HCT116 (cell line): Measurements from ENCODE around the gene YWHAB. TPM values are rescaled to one million over a fixed set of nuclear protein-coding genes. Genes with fewer than 3 reads are reported as not detected.

Source experiments
- ATAC-seq: fragments of 200-7000 bp; cut with Tn5 transposase; 2 replicates; pipeline ENCODE4 v1.9.1; 2020; ENCODE audit warnings: mild to moderate bottlenecking, moderate library complexity
- BruUV-seq: library from RNA; stranded (reverse); fragments of 400-500 nt; replicated peaks from 2 replicates; lab custom pipeline; 2021; lab: Mats Ljungman, UMichigan
- CTCF ChIA-PET: fragments of 300-600 bp; sonication (Branson Sonifier 250); formaldehyde crosslinking; loops from one replicate; lab custom pipeline; 2021; ENCODE audit warnings: antibody characterized with exemption; lab: Charles Lee
- POLR2A ChIA-PET: fragments of 300-600, 350-600 bp; sonication (Branson Sonifier 250); formaldehyde crosslinking; loops from one replicate; lab custom pipeline; 2021; ENCODE audit warnings: antibody characterized with exemption; lab: Charles Lee
- RAD21 ChIA-PET, 2 experiments: fragments of 300-600 bp; sonication (Branson Sonifier 250); formaldehyde crosslinking; loops; one replicate each; lab custom pipeline; 2023; ENCODE audit warnings: low total read pairs in 2 of 2; ENCODE audit not compliant: uncharacterized antibody in 2 of 2, unreplicated experiment in 2 of 2, low non-redundant PET in 1 of 2; lab: Charles Lee
- DNase-seq: peaks from one replicate; pipeline ENCODE4 v3.0.0-alpha.2; 2010; ENCODE audit warnings: low read depth, low spot score
- H2AFZ ChIP-seq: fragments of 200-600 bp; shearing (Covaris generic), sonication (generic); 2 replicates; pipeline ENCODE4 v1.6.1; 2017; ENCODE audit warnings: low read depth, mixed run types, mixed read lengths, antibody characterized with exemption, low read length; ENCODE audit not compliant: poor library complexity, severe bottlenecking
- H3K27ac ChIP-seq: 2 replicates; pipeline ENCODE4 v1.5.1; 2012; ENCODE audit warnings: low read depth, low read length
- H3K27me3 ChIP-seq: fragments of 200-600 bp; sonication (generic); 2 replicates; pipeline ENCODE4 v1.6.1; 2016; ENCODE audit warnings: mixed run types, low read length, mixed read lengths; ENCODE audit not compliant: insufficient read depth
- H3K36me3 ChIP-seq, 2 experiments: fragments of 200-500 bp in 1 of 2; fragments of 200-600 bp in 1 of 2; sonication (Bioruptor generic) in 1 of 2; sonication (generic) in 1 of 2; 2 replicates each; pipeline versions ENCODE4 v1.5.1 to v1.6.1; 2014 to 2016; ENCODE audit warnings: low read length in 2 of 2, inconsistent platforms in 1 of 2, mixed read lengths in 1 of 2, mixed run types in 1 of 2; ENCODE audit not compliant: insufficient read depth in 2 of 2, control insufficient read depth in 1 of 2
- H3K4me1 ChIP-seq, 2 experiments: fragments of 200-600 bp in 1 of 2; sonication (generic) in 1 of 2; 2 replicates each; pipeline versions ENCODE4 v1.5.1 to v1.6.1; 2012 to 2017; ENCODE audit warnings: low read length in 2 of 2, inconsistent platforms in 1 of 2, mild to moderate bottlenecking in 1 of 2, mixed read lengths in 1 of 2, mixed run types in 1 of 2, moderate library complexity in 1 of 2; ENCODE audit not compliant: insufficient read depth in 2 of 2, control insufficient read depth in 1 of 2
- H3K4me2 ChIP-seq: fragments of 200-600 bp; sonication (generic); 2 replicates; pipeline ENCODE4 v1.6.1; 2017; ENCODE audit warnings: mixed run types, low read length, mixed read lengths
- H3K4me3 ChIP-seq, 2 experiments: fragments of 200-600 bp in 1 of 2; sonication (generic) in 1 of 2; replicated peaks in 1 of 2; 2 replicates each; pipeline ENCODE4 v1.5.1; 2011 to 2016; ENCODE audit warnings: low read length in 2 of 2, control low read depth in 1 of 2, low read depth in 1 of 2, mild to moderate bottlenecking in 1 of 2, mixed read lengths in 1 of 2, mixed run types in 1 of 2
- H3K79me2 ChIP-seq: fragments of 200-600 bp; sonication (generic); 2 replicates; pipeline ENCODE4 v1.6.1; 2017; ENCODE audit warnings: mild to moderate bottlenecking, mixed run types, low read length, moderate library complexity, mixed read lengths; ENCODE audit not compliant: insufficient read depth
- H3K9ac ChIP-seq: fragments of 200-600 bp; sonication (generic); 2 replicates; pipeline ENCODE4 v1.6.1; 2016; ENCODE audit warnings: low read length, mixed read lengths
- H3K9me2 ChIP-seq: fragments of 200-600 bp; sonication (generic), shearing (Covaris generic); 2 replicates; pipeline ENCODE4 v1.6.1; 2017; ENCODE audit warnings: mixed run types, mild to moderate bottlenecking, moderate library complexity; ENCODE audit not compliant: insufficient read depth
- H3K9me3 ChIP-seq, 2 experiments: fragments of 200-500 bp in 1 of 2; fragments of 200-600 bp in 1 of 2; sonication (Bioruptor generic) in 1 of 2; sonication (generic) in 1 of 2; 2 replicates each; pipeline ENCODE4 v1.6.1; 2014 to 2017; ENCODE audit warnings: low read length in 2 of 2, mixed read lengths in 2 of 2, inconsistent platforms in 1 of 2, low read depth in 1 of 2, mild to moderate bottlenecking in 1 of 2, mixed run types in 1 of 2, moderate library complexity in 1 of 2; ENCODE audit not compliant: control insufficient read depth in 1 of 2, insufficient read depth in 1 of 2
- H4K20me1 ChIP-seq: fragments of 200-600 bp; sonication (generic), shearing (Covaris generic); 2 replicates; pipeline ENCODE4 v1.6.1; 2017; ENCODE audit warnings: mixed run types, mild to moderate bottlenecking, moderate library complexity; ENCODE audit not compliant: insufficient read depth
- CBX3 ChIP-seq: IDR thresholded peaks from 2 replicates; pipeline ENCODE4 v1.6.1; 2012; ENCODE audit warnings: low read depth
- CEBPB ChIP-seq: IDR thresholded peaks from 2 replicates; pipeline ENCODE4 v1.6.1; 2012; ENCODE audit warnings: low read depth
- EZH2 ChIP-seq: fragments of 200-600 bp; sonication (generic); IDR thresholded peaks from 2 replicates; pipeline ENCODE4 v1.6.1; 2017; ENCODE audit warnings: antibody characterized with exemption, mixed run types
- JUND ChIP-seq: IDR thresholded peaks from 2 replicates; pipeline ENCODE4 v1.6.1; 2012
- POLR2A ChIP-seq: IDR thresholded peaks from 2 replicates; pipeline ENCODE4 v1.7.0; 2011; ENCODE audit warnings: borderline replicate concordance; ENCODE audit not compliant: insufficient read depth, insufficient read length; ENCODE audit errors: extremely low read depth
- RAD21 ChIP-seq: IDR thresholded peaks from 2 replicates; pipeline ENCODE4 v1.6.1; 2012; ENCODE audit warnings: low read depth, mild to moderate bottlenecking
- SIN3A ChIP-seq: IDR thresholded peaks from 2 replicates; pipeline ENCODE4 v1.6.1; 2012; ENCODE audit warnings: low read depth
- SRF ChIP-seq: IDR thresholded peaks from 2 replicates; pipeline ENCODE4 v1.6.1; 2012; ENCODE audit warnings: low read depth
- TCF7L2 ChIP-seq: IDR thresholded peaks from 2 replicates; pipeline ENCODE4 v1.7.0; 2011; ENCODE audit warnings: borderline replicate concordance, inconsistent platforms; ENCODE audit not compliant: insufficient read depth, insufficient read length; ENCODE audit errors: extremely low read depth
- intact Hi-C: fragments of 100-400 bp; cut with micrococcal nuclease; formaldehyde crosslinking; loops from 2 replicates; pipeline ENCODE4 v1.10.0; 2022
- total RNA-seq: library from RNA; stranded (reverse); gene quantifications from one replicate; pipeline ENCODE4 v1.2.1, GENCODE V29; 2021; ENCODE audit not compliant: unreplicated experiment
- TF ChIP-seq, protein P1 (sequence below), 3 experiments: fragments of 200-600 bp in 1 of 3; sonication (generic) in 1 of 3; IDR thresholded peaks in 2 of 3; conservative IDR thresholded peaks in 1 of 3; 2 replicates each; pipeline ENCODE4 v1.5.1; 2012 to 2017; ENCODE audit warnings: low read depth in 2 of 3, low read length in 2 of 3, antibody characterized with exemption in 1 of 3, borderline replicate concordance in 1 of 3, control low read depth in 1 of 3, mild to moderate bottlenecking in 1 of 3, mixed read lengths in 1 of 3, mixed run types in 1 of 3, moderate library complexity in 1 of 3; ENCODE audit not compliant: insufficient read depth in 1 of 3

Gene YWHAB
- total RNA-seq, 1 experiment from 2014 or later = 200 TPM

DNA sequence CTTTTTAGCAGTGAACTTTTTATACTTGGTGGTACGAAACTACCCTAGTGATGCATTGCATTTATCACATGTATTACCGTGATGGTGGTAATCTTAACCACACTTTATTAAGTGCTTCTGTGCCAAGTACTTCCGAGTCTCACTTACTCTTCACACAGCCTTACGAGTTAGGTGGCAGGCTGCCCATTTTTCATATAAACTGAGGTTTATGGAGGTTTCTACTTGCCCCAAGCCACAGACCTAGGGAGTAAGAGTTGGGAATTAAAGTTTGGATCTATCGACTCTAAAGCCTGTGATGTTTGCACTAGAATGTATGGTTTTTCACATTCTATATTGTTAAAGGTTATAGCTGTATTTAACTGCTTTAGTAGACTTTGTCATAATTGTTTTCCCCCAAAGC, 18.9 kb downstream of the YWHAB start:
- Histone ChIP-seq H3K27ac (no peak overlapping the region), H3K27me3 (no peaks in the 10 kb centered on the region), H3K36me3 (peaks cover 61 to 66% of the 10 kb centered on the region in 2 experiments), H4K20me1 (no peaks in the 10 kb centered on the region; the same call in 1 of the 2 replicates), H2AFZ (no peak overlapping the region), H3K79me2 (peaks cover 50% of the 10 kb centered on the region), H3K9me3 (no peaks in the 10 kb centered on the region), H3K9ac (no peak overlapping the region), H3K4me3 (no peak overlapping the region), H3K9me2 (no peaks in the 10 kb centered on the region), H3K4me2 (no peak overlapping the region), H3K4me1 (peaks cover 2 to 4% of the 10 kb centered on the region in 2 experiments; a peak in 3 of 4 replicates)
- CTCF ChIA-PET = no interaction called here
- RAD21 ChIA-PET = no interaction called here
- POLR2A ChIA-PET = no interaction called here
- BruUV-seq = no TSS peak
- DNase-seq (no peak), ATAC-seq (no peak)
- intact Hi-C loops = no loop called here
- TF ChIP-seq CBX3 (no peak), RAD21 (no peak), TCF7L2 (no peak), CEBPB (no peak), SIN3A (no peak), POLR2A (no peak), JUND (no peak), SRF (no peak), EZH2 (no peak)
- TF ChIP-seq, protein P1, sequence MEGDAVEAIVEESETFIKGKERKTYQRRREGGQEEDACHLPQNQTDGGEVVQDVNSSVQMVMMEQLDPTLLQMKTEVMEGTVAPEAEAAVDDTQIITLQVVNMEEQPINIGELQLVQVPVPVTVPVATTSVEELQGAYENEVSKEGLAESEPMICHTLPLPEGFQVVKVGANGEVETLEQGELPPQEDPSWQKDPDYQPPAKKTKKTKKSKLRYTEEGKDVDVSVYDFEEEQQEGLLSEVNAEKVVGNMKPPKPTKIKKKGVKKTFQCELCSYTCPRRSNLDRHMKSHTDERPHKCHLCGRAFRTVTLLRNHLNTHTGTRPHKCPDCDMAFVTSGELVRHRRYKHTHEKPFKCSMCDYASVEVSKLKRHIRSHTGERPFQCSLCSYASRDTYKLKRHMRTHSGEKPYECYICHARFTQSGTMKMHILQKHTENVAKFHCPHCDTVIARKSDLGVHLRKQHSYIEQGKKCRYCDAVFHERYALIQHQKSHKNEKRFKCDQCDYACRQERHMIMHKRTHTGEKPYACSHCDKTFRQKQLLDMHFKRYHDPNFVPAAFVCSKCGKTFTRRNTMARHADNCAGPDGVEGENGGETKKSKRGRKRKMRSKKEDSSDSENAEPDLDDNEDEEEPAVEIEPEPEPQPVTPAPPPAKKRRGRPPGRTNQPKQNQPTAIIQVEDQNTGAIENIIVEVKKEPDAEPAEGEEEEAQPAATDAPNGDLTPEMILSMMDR (IDR thresholded peaks at IDR 0.05 in 2 of 3, conservative IDR thresholded peaks at IDR 0.05 in 1 of 3; ENCODE audit: borderline replicate concordance in 1 of 3, insufficient read depth in 1 of 3, low read depth in 2 of 3, low read length in 2 of 3) = no peak
